Measurements from ENCODE around the gene FGL2.
"Not testable (repeated sequence)": the region's sequence is repeated elsewhere in the genome, so short reads cannot be mapped to it uniquely, and the experiment has no call there.

The FGL2 gene

DNA sequence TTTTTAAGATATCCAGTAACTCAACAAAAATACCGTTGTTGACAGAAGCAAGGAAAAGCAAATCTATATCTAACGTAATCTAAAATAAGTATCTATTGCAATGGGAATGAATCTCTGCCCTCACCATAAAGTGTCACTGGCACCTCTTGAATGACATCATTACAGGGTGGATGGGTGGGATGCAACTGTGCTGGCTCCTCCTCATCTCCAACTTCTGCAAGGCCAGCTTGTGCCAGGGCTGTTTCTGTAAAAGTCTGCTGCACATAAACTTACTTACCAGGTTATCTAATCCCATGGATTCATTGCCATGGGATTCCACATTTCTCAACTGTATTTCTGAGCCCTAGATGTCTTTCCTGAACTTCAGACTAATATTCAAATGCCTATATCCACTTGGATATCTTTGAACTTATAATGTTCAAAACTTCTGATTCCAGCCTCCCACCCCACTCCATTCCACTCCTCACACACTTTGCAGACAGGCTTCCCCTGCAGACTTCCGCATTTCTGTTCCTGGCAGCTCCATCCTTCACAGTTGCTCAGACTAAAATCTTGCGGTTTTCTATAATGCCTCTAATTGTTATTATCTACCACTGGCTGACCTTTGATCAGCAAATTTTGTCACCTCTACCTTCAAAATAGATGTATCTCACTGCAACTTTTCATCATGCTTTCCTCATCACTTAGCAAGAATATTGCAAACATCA lies 10.7 kb downstream of the FGL2 start:
- DNase-seq (ENCODE audit: insufficient read length, low spot score) = no peak
- peak; percentile 69 for FAIRE-seq
- peak; percentile 84 for TF ChIP-seq SPI1 (IDR thresholded peaks at IDR 0.05; ENCODE audit: low read depth, low read length)
- no peak for TF ChIP-seq TAF1 (IDR thresholded peaks at IDR 0.05; ENCODE audit: low read depth, low read length)

DNA sequence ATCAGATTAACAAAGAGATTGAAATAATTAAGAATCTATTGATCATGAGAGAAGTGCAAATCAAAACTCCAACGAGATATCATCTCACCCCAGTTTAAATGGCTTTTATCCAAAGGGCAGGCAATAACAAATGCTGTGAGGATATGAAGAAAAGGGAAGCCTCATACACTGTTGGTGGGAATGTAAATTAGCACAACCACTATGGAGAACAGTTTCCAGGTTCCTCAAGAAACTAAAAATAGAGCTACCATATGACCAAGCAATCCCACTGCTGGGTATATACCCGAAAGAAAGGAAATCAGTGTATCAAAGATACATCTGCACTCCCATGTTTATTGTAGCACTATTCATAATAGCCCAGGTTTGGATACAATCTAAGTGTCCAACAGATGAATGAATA lies 13.8 kb downstream of the FGL2 start:
- FAIRE-seq (no peak), DNase-seq (ENCODE audit: insufficient read length, low spot score) (no peak)
- TF ChIP-seq SPI1 (IDR thresholded peaks at IDR 0.05; ENCODE audit: low read depth, low read length) (no peak), POLR2AphosphoS5 (IDR thresholded peaks at IDR 0.05; ENCODE audit: low read depth, low read length) (no peak), POU2F2 (IDR thresholded peaks at IDR 0.05; ENCODE audit: low read depth, low read length) (no peak), TAF1 (IDR thresholded peaks at IDR 0.05; ENCODE audit: low read depth, low read length) (no peak), PAX5 (IDR thresholded peaks at IDR 0.05; ENCODE audit: insufficient read depth, low read length, severe bottlenecking) (no peak), POLR2A (IDR thresholded peaks at IDR 0.05; ENCODE audit: low read depth, low read length) (no peak)

DNA sequence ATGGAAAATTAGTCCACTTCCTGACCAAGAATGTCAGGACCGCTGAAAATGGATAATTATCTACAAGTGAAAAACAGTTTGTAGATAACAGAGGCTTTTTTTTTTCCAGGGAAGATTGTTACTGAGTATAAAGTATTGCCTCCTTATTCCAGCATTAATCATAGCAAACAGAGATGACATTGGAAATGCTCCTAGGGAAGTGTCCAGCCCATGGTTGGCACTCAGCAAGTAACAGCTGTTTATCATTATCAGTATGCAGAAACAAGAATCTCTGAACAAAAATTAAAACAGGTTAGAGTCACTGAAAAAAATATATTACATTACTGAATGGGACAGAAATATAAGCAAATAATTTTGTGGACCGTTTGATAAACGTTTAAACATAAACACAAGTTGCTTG lies 14.6 kb downstream of the FGL2 start:
- FAIRE-seq = no peak
- no peak for TF ChIP-seq TAF1 (IDR thresholded peaks at IDR 0.05; ENCODE audit: low read depth, low read length)
- DNase-seq (ENCODE audit: insufficient read length, low spot score) = no peak

DNA sequence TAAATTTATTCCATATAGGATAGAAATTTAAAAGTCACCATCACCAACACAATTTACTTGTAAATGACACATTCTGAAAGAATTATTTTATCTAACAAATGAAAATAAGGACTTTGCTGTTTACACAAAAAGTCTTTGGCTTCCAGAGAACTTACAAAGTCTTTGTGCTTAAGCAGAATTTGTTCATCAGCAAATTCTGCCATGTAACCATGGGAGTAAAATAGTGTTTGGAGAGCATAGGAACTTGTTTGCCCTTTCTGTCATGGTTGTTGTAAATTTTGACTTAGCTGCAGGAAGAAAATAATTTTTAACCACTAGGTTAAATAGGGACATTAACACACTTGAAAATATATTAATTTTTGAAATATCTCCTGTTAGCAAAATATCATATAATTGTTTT lies 15.2 kb downstream of the FGL2 start:
- TF ChIP-seq POLR2A (IDR thresholded peaks at IDR 0.05; ENCODE audit: low read depth, low read length) = no peak
- no peak for TF ChIP-seq PAX5 (IDR thresholded peaks at IDR 0.05; ENCODE audit: insufficient read depth, low read length, severe bottlenecking)
- no peak for TF ChIP-seq SPI1 (IDR thresholded peaks at IDR 0.05; ENCODE audit: low read depth, low read length)
- no peak for TF ChIP-seq POU2F2 (IDR thresholded peaks at IDR 0.05; ENCODE audit: low read depth, low read length)
- no peak for TF ChIP-seq POLR2AphosphoS5 (IDR thresholded peaks at IDR 0.05; ENCODE audit: low read depth, low read length)
- TF ChIP-seq TAF1 (IDR thresholded peaks at IDR 0.05; ENCODE audit: low read depth, low read length) = no peak
- FAIRE-seq (no peak), DNase-seq (ENCODE audit: insufficient read length, low spot score) (no peak)

DNA sequence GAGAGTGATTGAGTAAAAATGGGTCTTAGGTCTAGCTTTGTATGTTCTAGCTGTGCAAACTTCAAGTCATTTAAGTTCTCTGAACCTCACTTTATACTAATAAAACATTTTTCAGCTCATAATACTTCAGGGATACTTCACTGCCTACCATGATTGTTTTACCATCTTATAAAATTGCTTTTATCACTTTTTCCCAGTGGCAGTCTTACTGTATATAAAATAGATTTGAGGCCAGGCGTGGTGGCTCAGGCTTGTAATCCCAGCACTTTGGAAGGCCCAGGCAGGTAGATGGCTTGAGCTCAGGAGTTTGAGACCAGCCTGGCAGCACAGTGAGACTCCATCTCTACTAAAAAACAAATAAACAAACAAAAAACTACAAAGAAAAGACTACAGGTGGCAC lies 17.4 kb downstream of the FGL2 start:
- TF ChIP-seq SPI1 (IDR thresholded peaks at IDR 0.05; ENCODE audit: low read depth, low read length) (no peak), POU2F2 (IDR thresholded peaks at IDR 0.05; ENCODE audit: low read depth, low read length) (no peak), TAF1 (IDR thresholded peaks at IDR 0.05; ENCODE audit: low read depth, low read length) (no peak)
- DNase-seq (ENCODE audit: insufficient read length, low spot score) (no peak), FAIRE-seq (no peak)

DNA sequence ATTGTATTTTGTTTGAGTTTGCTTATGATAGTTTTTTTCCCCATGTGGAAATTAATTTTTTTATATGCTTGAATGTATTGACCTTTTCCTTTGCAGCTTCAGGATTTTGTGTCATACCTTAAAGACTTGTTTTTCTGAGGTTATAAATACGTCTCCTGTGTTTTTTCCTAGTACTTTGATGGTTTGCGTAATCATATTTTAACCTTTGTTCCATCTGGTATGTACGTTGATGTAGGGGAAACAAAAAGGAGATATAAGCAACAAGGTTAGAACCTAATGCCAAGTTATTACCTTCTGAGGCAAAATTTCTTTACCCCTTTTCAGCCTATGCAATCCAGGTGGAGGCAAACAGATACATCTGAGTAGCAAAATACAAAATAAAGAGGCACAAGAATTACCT lies 17.9 kb downstream of the FGL2 start:
- no peak for DNase-seq (ENCODE audit: insufficient read length, low spot score)
- no peak for FAIRE-seq
- TF ChIP-seq POLR2A (IDR thresholded peaks at IDR 0.05; ENCODE audit: low read depth, low read length) (no peak), TAF1 (IDR thresholded peaks at IDR 0.05; ENCODE audit: low read depth, low read length) (no peak), POU2F2 (IDR thresholded peaks at IDR 0.05; ENCODE audit: low read depth, low read length) (no peak), POLR2AphosphoS5 (IDR thresholded peaks at IDR 0.05; ENCODE audit: low read depth, low read length) (no peak)

DNA sequence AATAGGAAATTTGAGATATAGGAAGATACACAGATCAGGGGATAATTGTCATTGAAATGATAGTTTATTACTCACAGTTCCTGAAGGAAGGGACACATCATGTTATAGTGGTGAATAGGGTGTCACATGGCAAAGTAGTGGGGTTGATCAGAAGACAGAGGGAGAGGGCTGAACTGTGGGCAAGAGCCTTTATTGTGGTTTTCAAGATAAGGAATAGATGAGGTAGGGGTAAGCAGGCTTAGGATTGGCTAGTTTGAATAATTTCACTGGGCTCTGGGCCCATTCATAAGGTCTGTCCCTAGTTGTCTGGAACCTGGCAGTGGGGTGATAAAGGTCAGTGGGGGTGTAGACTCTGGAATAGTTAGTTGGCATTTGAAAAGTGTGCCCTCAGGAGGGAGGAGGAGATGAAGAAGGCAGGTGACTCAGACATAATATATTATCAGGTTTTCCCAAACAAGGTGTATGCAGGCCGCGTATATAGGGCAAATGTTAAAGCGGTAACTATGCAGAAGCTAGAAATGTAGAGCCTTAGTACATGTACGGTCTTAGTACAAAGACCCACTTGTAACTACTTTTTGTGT lies 18.5 kb downstream of the FGL2 start:
- DNase-seq (ENCODE audit: insufficient read length, low spot score) = no peak
- TF ChIP-seq TAF1 (IDR thresholded peaks at IDR 0.05; ENCODE audit: low read depth, low read length) (no peak), POU2F2 (IDR thresholded peaks at IDR 0.05; ENCODE audit: low read depth, low read length) (no peak), POLR2AphosphoS5 (IDR thresholded peaks at IDR 0.05; ENCODE audit: low read depth, low read length) (no peak)
- FAIRE-seq = no peak

DNA sequence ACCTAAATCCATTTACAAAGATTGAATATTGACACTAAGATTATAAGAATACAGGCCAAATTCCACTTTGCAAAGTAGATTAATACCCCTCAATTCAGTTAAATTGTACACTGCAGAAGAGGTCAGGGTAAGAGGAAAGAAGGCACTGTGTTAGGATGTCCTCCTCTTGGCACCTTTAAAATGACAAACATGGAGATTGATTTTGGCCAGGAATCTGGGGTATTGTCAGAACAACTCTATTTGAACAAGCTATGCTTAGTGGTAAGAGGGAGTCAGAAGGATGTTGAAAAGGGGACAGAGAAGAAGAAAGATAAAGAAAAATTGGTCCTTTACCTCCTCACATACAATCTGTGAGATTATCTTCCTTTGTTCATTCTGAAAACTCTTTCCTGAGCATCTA lies 21.6 kb downstream of the FGL2 start:
- DNase-seq (ENCODE audit: insufficient read length, low spot score) = not testable (repeated sequence)
- FAIRE-seq = peak; percentile 45

DNA sequence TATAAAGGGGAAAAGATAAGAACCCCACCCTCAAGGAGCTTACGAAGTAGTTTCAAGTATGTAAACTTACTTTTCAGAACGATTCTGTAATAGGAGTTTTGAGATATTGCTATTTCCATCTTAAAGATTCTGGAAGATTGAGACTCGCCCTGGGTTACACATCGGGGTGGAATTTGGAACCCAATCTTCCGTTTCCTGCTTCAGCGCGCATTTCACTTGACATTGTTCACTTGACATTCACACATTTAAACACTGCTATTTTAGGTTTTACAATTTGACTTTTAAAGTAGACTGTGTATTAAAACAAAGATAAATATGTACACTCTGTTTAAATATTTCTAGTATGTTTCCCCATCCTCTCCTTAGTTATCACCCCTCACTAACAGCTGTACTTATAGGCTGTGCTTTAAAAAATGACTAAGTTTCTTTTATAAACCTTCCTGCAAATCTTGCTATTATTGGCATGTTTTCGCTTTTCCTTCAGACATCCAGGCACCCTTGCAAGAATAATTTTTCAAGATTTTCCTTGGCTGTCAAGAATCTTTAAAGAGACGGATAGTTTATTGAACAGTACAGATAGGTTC lies 22.2 kb downstream of the FGL2 start:
- not testable (repeated sequence) for DNase-seq (ENCODE audit: insufficient read length, low spot score); FAIRE-seq

DNA sequence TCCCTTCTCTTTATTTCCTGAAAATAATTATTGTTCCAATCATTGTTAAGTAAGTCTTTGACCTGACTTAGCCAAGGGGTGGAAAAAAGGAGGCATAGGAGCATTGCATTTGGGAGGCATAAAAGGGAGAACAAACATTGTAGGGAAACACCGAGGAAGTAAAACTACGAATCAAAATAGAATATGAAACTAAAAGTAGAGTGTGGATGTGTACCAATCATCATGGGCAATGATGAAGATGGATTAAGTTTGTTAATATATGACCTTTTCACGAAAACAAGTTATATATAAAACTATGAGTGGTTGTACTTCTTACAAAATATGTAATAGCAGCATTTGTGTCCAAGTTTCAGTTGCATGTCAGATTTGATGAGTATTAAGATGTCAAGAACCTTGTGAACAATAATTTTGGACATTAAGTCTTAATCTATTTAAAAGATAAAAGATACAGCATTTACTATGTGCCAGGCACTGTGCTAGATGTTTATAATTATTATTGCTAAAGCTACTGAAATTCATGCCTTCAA lies 24.3 kb downstream of the FGL2 start:
- DNase-seq (ENCODE audit: insufficient read length, low spot score) = not testable (repeated sequence)
- peak; percentile 85 for FAIRE-seq

DNA sequence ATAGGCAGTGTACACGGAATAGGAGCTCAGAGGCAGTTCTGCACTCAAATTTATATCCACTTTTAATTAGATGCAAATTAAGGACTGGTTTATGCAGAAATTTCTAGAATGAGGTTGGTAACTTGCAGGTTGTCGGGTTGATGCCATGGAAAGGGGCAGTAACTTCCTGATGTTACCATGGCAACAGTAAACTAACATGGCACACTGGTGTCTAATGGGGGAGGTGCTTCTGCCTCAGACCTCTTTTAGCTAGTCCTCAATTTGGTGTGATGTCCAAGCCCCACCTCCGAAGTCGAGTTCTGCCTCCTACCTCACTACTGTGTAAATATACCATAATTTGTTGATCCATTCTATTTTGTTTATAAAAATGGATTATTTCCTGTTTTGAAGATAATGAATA lies 25.2 kb downstream of the FGL2 start:
- peak; percentile 88 for FAIRE-seq
- not testable (repeated sequence) for DNase-seq (ENCODE audit: insufficient read length, low spot score)

DNA sequence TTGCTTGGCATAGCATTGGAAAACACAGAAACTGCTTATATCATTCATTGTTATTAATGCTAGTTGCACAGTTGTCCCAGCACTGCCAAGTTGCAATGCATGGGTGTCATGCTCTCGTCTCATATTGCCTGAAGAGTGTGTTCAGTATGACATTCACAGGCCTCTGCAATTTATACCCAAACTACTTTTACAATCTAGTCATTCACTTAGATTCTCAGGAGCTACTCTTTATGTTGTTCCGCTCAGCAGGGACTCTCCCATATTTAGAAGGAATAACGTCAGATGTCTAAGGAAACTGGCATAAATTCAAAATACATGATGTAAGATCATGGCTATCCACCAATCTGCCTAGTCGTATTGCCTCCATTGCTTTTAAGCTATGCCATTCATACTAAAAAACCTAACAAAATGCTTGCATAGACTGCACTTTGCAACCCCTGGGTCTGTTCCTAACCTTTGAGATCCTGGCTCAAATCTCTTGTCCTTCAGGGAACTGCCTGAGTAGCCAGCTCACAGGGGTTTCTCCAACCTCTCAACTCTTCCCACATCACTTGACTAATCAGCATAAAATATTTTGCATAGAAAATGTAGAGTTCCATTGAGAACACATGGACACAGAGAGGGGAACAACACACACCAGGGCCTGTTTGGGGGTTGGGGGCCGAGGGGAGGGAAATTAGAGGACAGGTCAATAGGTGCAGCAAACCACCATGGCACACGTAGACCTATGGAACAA lies 27.0 kb downstream of the FGL2 start:
- not testable (repeated sequence) for FAIRE-seq

DNA sequence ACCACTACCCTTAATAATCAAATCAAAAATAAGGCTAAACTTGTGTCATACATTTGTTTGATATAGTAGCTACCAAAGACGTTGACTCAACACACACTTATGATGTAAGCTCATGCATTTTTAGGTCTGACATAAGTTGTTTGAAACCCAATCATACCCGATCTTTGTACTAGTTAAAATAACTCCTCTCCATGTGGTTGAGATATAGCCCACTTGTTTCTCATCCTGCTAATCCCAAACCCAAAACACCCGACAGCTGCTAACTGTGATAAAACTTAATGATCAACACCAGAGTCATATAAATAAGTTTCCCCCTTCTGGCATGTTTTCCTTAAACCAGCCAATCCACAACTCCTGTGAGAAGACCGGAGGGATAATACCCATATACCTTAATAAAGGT lies 28.5 kb downstream of the FGL2 start:
- not testable (repeated sequence) for DNase-seq (ENCODE audit: insufficient read length, low spot score); FAIRE-seq

More for the DNA sequence above, 27.0 kb downstream of the FGL2 start:
- DNase-seq (ENCODE audit: insufficient read length, low spot score) = not testable (repeated sequence)

Measured in GM12891 (cell line).